OCI-M1 (cell line): ENCODE measurements around the gene SMIM20.
"Not testable (repeated sequence)": the region's sequence is repeated elsewhere in the genome, so short reads cannot be mapped to it uniquely, and the experiment has no call there.

Experiments
- DNase-seq: peaks from one replicate; lab custom pipeline; 2025; lab: John Stamatoyannopoulos, UW

The SMIM20 gene

GRCh38 chr4:25913851-25914669, at the start of gene SMIM20:
Gene SMIM20, plus strand, starts transcription at chr4:25914220. Its CDS starts 94 bp downstream, at chr4:25914314.
- DNase-seq, result peak; percentile 94

GRCh38 chr4:25865586-25865985, 48.4 kb upstream of the SMIM20 start:
- no peak for DNase-seq

GRCh38 chr4:25866401-25866800, 47.6 kb upstream of the SMIM20 start:
- DNase-seq, result not testable (repeated sequence)

GRCh38 chr4:25867781-25868294, 46.2 kb upstream of the SMIM20 start:
- DNase-seq, result no peak

- no peak for DNase-seq
Measured at GRCh38 chr4:25870081-25870480, 43.9 kb upstream of the SMIM20 start.

- no peak for DNase-seq
Measured at GRCh38 chr4:25872851-25873631, 41.0 kb upstream of the SMIM20 start.

GRCh38 chr4:25873632-25874129, 40.3 kb upstream of the SMIM20 start:
- DNase-seq, result no peak

- no peak for DNase-seq
Measured at GRCh38 chr4:25874655-25875054, 39.4 kb upstream of the SMIM20 start.

GRCh38 chr4:25875281-25875745, 38.7 kb upstream of the SMIM20 start:
- no peak for DNase-seq

GRCh38 chr4:25878676-25879075, 35.3 kb upstream of the SMIM20 start:
- no peak for DNase-seq

- DNase-seq, result no peak
Measured at GRCh38 chr4:25879091-25879584, 34.9 kb upstream of the SMIM20 start.

GRCh38 chr4:25879587-25879986, 34.4 kb upstream of the SMIM20 start:
- DNase-seq, result no peak

GRCh38 chr4:25879991-25880651, 33.9 kb upstream of the SMIM20 start:
- no peak for DNase-seq

- no peak for DNase-seq
Measured at GRCh38 chr4:25881193-25881592, 32.8 kb upstream of the SMIM20 start.

- no peak for DNase-seq
Measured at GRCh38 chr4:25882226-25882625, 31.8 kb upstream of the SMIM20 start.

- DNase-seq, result no peak
Measured at GRCh38 chr4:25883565-25883964, 30.5 kb upstream of the SMIM20 start.

GRCh38 chr4:25884031-25884782, 29.8 kb upstream of the SMIM20 start:
- no peak for DNase-seq

GRCh38 chr4:25888781-25889180, 25.2 kb upstream of the SMIM20 start:
- DNase-seq, result no peak

GRCh38 chr4:25889589-25890503, 24.2 kb upstream of the SMIM20 start:
- DNase-seq, result peak; percentile 16
